ENCODE measurements around the gene CCNB2.

CCNB2 gene

GRCh38 chr15:59174151-59174834 is 69.3 kb downstream of the CCNB2 start:
- Histone ChIP-seq H4K20me1 (ENCODE audit: insufficient read depth, low read length, poor library complexity, severe bottlenecking) (no peaks in the 10 kb centered on the region), H2AFZ (ENCODE audit: low read length) (no peak overlapping the region), H3K9ac (ENCODE audit: low read depth, low read length, poor library complexity, severe bottlenecking) (no peak overlapping the region), H3K9me2 (replicated peaks; ENCODE audit: low read depth, low read length) (no peaks in the 10 kb centered on the region), H3F3A (ENCODE audit: low read depth) (no peaks in the 10 kb centered on the region), H3K4me2 (ENCODE audit: low read depth, low read length, poor library complexity, severe bottlenecking) (no peak overlapping the region), H3K4me1 (ENCODE audit: insufficient read depth, low read length, poor library complexity, severe bottlenecking) (peaks cover 14% of the 10 kb centered on the region), H3K36me3 (ENCODE audit: insufficient read depth, low read length) (no peaks in the 10 kb centered on the region), H3K27me3 (ENCODE audit: insufficient read depth, low read length, poor library complexity, severe bottlenecking) (no peaks in the 10 kb centered on the region), H3K9me3 (ENCODE audit: insufficient read depth, low read depth, low read length) (no peaks in the 10 kb centered on the region), H3K4me3 (ENCODE audit: low read length, poor library complexity, severe bottlenecking) (no peak overlapping the region), H3K79me2 (ENCODE audit: insufficient read depth, low read length) (no peaks in the 10 kb centered on the region)
- TF ChIP-seq EZH2phosphoT487 (IDR thresholded peaks at IDR 0.05; ENCODE audit: borderline replicate concordance) (no peak), CTCF (conservative IDR thresholded peaks at IDR 0.05; ENCODE audit: low read length) (no peak)

All from Loucy (cell line).